ENCODE measurements around the gene CCDC187.
A peak's percentile ranks its signal among the peaks of the same experiment; 100 is the strongest.

The CCDC187 gene

GRCh38 chr9:136296434-136297015 lies 7.4 kb downstream of the CCDC187 start:
- no peak for DNase-seq

GRCh38 chr9:136295542-136296433 lies 8.1 kb downstream of the CCDC187 start:
- DNase-seq: no peak

DNA sequence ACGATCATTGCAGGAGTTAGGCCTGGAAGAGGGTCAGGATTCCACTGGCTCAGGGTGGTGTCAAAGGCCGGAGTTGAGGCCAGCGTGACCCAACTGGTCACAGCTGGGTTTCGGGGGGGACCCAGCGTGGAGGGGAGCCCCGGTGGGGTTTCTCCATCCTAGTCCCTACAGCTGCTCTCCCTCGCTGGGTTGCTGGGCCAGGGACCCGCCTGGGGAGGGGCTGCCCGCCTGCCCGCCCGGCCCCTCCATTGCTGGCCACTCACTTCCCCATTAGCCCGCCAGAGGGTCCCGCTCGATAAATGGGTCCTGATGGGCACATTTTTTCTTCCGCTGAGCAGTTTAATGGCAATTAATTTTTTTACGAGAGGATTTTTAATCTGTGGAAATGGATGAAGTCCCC lies 8.8 kb downstream of the CCDC187 start:
- no peak for DNase-seq

- no peak for DNase-seq
These were observed 9.5 kb downstream of the CCDC187 start for GRCh38 chr9:136294437-136294836.

GRCh38 chr9:136293476-136294077 lies 10.3 kb downstream of the CCDC187 start:
- DNase-seq: no peak

DNA sequence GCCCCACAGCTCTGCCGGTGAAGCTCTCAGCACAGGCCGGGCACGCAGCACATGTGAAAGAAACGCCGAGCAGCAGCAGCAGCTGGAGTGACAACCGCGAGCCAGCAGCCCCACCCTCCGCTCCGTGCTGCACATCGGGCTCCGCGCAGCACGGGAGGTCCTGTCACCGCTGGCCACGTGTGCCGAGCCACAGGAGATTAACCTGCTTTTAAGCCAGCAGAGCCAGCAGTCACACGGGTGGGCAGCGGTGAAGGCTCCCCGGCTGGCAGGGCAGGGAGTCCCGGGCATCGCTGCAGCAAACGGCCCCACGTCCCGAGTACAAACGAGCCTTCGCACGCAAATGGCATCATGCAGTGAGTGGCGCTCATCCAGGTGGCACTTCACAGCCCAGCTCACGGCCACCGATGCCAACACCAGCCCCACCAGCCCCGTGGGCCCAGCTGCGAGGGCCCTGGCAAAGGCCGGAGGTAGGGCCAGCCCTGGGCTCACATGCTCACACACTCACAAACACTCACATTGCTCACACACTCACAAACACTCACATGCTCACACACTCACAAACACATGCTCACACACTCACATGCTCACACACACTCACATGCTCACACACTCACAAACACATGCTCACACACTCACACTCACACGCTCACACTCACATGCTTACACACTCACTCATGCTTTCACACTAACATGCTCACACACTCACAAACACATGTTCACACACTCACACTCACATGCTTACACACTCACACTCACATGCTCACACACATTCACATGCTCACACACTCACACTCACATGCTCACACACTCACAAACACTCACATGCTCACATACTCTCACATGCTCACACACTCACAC lies 11.1 kb downstream of the CCDC187 start:
- DNase-seq: no peak

- DNase-seq: no peak
These were observed 11.8 kb downstream of the CCDC187 start for GRCh38 chr9:136292026-136292538.

DNA sequence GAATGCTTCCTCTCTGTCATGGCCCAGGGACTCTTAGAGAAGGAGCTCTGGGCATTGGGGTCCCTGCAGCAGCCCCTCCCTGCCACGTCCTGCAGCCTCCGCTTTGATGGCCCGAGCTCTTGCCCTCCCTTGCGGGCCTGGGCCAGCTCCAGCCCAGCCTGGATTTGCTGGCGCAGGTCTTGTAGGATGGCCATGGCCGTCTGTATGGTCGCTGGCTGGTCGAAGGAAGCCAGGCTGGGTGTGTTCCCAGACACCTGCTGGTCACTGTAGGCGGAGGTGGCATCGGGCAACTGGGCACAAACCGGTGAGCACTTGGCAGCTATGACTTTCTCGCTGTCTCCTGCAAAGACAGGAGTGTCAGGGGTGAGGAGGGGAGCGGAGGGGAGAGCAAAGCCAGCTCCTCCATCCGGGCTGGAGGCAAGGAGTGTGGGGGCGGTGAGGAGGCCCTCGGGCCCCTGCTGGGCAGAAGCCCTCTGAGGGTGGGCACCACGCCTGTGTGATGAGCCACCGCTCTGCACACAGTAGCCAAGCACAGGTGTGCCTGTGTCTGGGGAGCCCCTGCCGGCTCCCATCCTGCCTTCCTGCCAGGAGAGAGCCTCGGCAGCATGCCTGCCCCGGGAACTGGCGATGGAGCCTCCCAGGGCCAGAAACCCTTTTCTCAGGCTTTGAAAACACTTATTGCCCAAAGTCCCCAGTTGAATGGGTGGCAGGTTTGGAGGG lies 12.4 kb downstream of the CCDC187 start:
- no peak for DNase-seq

DNA sequence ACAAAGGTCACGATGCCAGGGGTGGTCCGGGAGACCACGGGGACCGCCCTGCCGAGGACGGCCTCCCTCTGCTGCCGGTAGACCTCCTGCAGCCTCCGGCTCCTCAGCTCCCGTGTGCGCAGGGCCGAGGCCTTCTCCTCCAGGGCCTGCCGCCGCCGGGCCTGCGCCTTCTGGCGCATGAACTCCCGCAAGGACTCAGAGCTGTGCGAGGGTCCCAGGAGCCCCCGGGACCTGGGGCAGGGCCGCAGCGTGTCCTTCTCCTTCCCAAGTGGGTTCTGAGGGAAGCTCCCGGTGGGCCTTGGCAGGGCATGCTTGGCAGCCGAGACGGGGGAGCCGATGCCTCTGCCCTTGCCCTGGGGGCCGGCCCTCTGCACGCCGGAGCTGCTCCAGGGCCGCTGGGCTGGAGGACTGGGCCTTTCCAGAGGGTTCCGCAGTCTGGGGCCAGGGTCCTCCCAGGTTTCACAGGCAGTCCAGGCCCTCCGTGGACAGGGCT lies 13.3 kb downstream of the CCDC187 start:
- DNase-seq: no peak

- DNase-seq: no peak
These were observed 14.0 kb downstream of the CCDC187 start for GRCh38 chr9:136289651-136290507.

DNA sequence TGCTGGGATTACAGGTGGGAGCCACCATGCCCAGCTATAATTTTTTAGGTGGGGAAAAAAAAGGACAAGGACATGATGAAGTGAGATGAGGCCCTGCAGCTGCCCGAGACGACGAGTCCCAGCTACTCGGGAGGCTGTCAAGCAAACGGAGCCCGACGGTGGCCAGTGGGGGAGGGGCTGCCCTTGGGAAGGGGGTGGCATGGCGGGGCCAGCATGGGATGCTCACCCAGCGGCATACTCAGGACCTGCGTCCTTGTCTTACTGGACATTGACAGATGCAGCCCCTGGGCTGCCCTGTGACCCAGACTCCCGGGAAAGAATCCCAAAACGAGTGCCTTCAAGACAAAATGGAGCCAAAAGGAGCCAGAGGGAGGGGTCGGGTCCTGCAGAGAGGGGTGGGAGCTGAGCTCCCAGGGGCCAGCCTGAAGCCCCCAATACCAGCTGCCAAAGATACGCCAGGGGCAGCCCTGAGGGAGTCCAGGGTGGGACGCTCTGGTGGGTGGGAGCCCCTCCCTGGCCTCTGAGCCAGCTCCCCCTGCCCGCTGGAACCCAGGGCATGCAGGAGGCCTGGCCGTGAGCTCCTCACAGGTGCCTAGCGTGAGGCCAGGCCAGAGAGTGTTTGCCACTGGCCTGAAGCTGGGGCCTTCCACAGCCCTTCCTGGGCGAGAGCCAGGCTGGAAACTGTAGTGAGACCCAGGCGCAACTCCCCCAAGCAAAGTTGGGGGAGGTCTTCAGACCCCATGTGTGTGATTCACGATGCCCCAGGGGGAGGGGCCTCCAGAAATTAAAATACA lies 15.7 kb downstream of the CCDC187 start:
- DNase-seq: no peak

- DNase-seq: no peak
These were observed 16.9 kb downstream of the CCDC187 start for GRCh38 chr9:136286987-136287379.

GRCh38 chr9:136286359-136286986 lies 17.4 kb downstream of the CCDC187 start:
- no peak for DNase-seq

DNA sequence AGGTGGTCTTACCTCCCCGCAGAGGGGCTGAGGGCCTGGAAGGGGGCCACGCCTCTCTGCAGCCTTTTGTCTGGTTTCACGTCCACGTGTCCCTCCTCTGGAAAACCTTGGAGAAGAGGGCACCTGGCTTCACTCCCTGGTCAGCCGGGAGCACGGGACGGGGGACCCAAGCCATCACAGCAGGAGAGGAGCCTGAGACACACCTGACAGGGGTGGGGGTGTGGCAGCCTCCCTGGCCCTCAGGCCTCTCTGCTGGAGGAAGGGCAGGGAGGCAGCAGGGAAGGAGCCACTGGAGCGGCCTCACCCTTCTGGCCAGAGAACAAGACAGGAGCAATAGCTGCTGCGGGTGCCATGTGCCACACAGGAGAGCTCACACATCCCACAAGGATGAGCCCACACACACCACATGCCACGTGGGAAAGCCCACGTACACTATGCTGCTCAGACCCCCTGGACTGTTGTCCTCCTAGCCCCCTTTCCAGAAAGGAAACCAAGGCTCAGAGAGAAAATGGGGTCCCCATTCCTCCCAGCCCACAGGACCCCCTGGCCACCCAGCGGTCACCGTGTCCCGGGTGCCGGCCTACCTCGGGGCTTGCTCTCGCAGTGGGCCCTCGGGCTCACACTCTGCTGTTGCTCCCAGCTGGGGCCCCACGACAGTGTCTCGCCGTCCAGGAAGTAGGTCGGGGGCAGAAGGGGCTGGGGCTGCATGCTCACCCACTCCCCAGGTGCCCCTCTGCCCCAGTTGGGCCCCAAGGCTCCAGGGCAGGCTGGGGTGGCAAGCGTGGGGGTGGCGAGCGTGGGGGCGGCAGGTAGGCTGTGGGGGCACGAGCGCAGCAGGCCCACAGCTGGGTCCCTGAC lies 18.2 kb downstream of the CCDC187 start:
- no peak for DNase-seq

- DNase-seq: no peak
These were observed 18.9 kb downstream of the CCDC187 start for GRCh38 chr9:136284951-136285350.

DNA sequence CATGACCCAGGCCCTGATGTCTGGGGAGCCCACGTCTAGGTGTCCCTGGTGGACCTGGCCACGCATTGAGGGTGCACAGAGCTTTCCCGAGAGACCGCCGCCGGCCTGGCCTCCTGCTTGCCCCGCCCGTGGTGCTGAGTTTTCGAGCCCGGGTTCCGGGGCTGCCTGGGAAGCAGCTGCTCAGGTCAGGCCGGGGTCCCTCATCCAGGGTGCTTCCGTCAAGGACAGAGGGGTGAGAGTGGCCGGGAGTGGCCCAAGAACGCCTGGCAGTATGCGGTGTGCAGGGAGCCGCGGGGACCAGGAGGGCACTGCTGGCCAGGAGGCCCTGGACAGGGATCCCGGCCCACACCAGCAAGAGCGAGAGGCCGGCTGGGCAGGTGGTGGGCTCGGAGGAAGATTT lies 19.6 kb downstream of the CCDC187 start:
- no peak for DNase-seq

DNA sequence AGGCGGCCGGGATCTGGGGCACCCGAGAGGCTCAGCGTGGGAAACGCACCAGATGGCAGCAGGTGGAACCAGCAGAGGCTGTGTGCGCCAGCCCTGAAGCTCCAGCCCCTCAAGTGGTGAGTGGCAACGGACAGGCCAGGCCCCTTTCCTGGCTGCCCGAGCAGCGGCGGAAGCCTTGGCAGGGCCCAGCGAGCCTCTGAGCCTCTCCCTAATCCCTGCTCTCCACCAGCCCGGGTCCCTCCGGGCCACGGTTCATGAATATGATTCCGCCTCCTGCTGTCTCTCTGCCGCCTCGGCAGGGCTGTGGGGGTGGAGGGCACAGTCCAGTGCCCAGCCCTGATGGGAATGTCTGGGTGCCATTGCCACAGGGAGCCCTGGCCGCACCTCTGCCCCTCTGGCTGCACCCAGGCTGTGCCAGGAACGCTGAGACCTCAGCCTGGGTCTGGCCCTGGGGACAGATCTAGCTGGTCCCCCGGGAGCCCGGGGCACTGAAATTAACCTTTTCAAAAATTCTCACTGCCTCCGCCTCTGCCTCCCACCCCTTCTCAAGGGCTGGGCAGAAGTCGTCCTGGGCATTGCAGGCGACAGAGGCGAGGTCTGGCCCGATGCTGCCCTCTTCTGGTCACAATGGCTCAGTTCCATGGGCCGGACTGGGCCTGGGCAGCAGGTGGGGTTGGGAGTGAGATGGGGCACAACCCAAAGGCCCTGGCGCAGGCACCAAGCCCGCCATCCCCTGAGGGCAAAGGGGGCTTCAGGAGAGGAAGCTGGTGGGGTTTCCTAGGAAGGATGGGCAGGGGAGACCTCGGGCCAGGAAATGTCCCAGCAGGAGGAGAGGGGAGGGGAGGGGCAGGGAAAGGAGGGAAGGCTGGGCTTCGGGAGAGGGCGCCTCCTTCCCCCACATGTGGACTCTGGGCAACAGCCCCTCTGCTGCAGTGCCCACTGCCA lies 20.3 kb downstream of the CCDC187 start:
- peak; percentile 40 for DNase-seq
